GM18508 (cell line): ENCODE results near the gene TTC8.
"Not testable (repeated sequence)": the region's sequence is repeated elsewhere in the genome, so short reads cannot be mapped to it uniquely, and the experiment has no call there.

Source experiments
- ATAC-seq: cut with Tn5 transposase; IDR thresholded peaks from one replicate; pipeline ENCODE4 v1.9.1; 2021; ENCODE audit warnings: moderate number of reproducible peaks; ENCODE audit not compliant: insufficient read depth, unreplicated experiment

Gene TTC8

GRCh38 chr14:88859118-88859517 lies 34.7 kb downstream of the TTC8 start:
- not testable (repeated sequence) for ATAC-seq

- ATAC-seq, result no peak
These were observed 38.7 kb downstream of the TTC8 start for GRCh38 chr14:88863167-88863566.

GRCh38 chr14:88864198-88864597 lies 39.7 kb downstream of the TTC8 start:
- ATAC-seq, result no peak

- no peak for ATAC-seq
These were observed 41.9 kb downstream of the TTC8 start for GRCh38 chr14:88866305-88866704.

GRCh38 chr14:88868558-88869159 lies 44.2 kb downstream of the TTC8 start:
- ATAC-seq, result no peak

GRCh38 chr14:88870777-88871176 lies 46.3 kb downstream of the TTC8 start:
- no peak for ATAC-seq

GRCh38 chr14:88871429-88871828 lies 47.0 kb downstream of the TTC8 start:
- ATAC-seq, result no peak

- ATAC-seq, result no peak
These were observed 48.5 kb downstream of the TTC8 start for GRCh38 chr14:88872976-88873375.

- ATAC-seq, result no peak
These were observed 52.7 kb downstream of the TTC8 start for GRCh38 chr14:88877192-88877591.

GRCh38 chr14:88879022-88879421 lies 54.6 kb downstream of the TTC8 start:
- no peak for ATAC-seq

- ATAC-seq, result no peak
These were observed 57.8 kb downstream of the TTC8 start for GRCh38 chr14:88882236-88882635.

- ATAC-seq, result no peak
These were observed 70.7 kb downstream of the TTC8 start for GRCh38 chr14:88895116-88895515.

- ATAC-seq, result no peak
These were observed 76.7 kb downstream of the TTC8 start for GRCh38 chr14:88901189-88901588.

GRCh38 chr14:88901991-88902390 lies 77.5 kb downstream of the TTC8 start:
- no peak for ATAC-seq

- no peak for ATAC-seq
These were observed 78.4 kb downstream of the TTC8 start for GRCh38 chr14:88902850-88903249.

- ATAC-seq, result no peak
These were observed 79.8 kb downstream of the TTC8 start for GRCh38 chr14:88904206-88904647.

GRCh38 chr14:88904864-88905263 lies 80.4 kb downstream of the TTC8 start:
- no peak for ATAC-seq

GRCh38 chr14:88908216-88908615 lies 83.8 kb downstream of the TTC8 start:
- ATAC-seq, result no peak

GRCh38 chr14:88910386-88910785 lies 85.9 kb downstream of the TTC8 start:
- ATAC-seq, result no peak

- ATAC-seq, result no peak
These were observed 87.4 kb downstream of the TTC8 start for GRCh38 chr14:88911809-88912208.

GRCh38 chr14:88914956-88915355 lies 90.5 kb downstream of the TTC8 start:
- no peak for ATAC-seq

GRCh38 chr14:88919502-88919901 lies 95.1 kb downstream of the TTC8 start:
- no peak for ATAC-seq
